Stimulated activated CD8-positive, alpha-beta memory T cell treated with anti-CD3 and anti-CD28 coated beads, Interleukin-7, amount 100 ng/mL, for 1 hour (primary cell): ENCODE data around the gene TCERG1L.

Experiments used
- DNase-seq, 2 donors: peaks; one replicate each; pipeline ENCODE4 v3.0.0-alpha.2; 2020; ENCODE audit warnings: low read depth in 2 of 2

The TCERG1L gene

DNA sequence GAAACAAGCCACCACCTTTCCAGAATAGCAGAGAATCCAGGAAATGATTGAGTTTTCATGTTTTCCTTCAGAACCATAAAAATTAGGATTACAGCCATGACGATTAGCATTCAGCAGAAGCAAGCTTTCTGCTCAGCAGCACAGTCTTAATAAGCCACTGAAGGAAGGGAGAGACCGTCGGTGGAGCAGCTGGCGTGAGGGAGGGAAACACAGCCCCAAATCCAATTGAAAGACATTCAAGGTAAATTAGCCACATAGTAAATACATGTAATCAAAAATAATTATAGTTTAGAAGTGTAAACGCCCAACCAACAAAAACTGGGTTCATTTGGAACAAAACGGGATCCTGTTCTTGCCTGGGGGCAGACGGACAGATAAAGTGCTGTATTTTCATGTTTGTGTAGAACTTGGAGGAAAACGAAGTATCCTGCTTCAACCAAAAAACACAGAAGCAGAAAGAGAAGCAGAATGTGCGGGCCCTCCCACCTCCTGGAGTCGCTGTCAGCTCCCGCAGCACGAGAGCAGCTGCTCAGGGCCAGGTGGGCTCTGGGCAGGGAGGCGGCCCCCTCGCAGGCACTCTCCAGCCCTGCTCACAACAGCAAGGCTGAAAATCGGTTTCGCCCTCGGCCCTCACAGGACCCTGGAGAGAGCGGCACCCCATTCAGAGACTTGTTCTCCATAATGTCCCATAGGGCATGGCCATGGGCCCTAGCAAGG, 84.9 kb downstream of the TCERG1L start:
- DNase-seq, result no peak

DNA sequence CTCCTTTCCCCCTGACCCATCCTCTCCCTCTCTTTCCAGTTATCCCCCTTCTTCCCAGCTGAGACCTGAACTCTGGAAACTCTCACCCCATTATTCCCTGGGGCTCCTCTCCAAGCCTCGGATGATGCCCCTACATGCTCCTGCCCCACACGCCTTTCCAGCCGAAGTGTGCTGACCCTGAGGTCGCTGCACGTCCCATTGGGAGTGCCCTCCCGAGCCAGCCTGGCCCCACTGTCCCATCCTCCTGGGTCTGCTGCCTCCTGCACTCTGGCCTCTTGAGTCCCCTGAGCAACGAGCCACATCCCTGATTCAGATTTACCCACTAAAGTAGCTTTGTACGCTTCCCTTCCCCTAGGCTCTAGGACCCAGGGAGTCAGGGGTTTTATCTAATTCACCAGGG, 87.4 kb downstream of the TCERG1L start:
- DNase-seq, result no peak

DNA sequence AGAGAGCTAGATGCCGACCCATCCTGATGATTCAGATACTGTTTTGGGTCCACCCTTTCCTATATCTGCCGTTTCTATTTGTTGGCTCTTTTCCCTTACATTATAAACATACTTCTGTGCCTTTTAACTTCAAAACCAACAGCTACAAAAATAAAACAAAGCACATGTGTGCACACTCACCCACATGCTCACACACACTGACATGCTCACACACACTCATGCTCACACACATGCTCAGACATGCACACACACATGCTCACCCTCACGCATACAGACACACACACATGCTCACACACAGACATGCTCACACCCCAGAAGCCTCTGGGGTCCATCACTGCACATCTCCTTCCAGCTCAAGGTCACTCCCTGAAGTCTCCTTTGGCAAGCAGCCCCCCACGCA, 88.1 kb downstream of the TCERG1L start:
- no peak for DNase-seq

DNA sequence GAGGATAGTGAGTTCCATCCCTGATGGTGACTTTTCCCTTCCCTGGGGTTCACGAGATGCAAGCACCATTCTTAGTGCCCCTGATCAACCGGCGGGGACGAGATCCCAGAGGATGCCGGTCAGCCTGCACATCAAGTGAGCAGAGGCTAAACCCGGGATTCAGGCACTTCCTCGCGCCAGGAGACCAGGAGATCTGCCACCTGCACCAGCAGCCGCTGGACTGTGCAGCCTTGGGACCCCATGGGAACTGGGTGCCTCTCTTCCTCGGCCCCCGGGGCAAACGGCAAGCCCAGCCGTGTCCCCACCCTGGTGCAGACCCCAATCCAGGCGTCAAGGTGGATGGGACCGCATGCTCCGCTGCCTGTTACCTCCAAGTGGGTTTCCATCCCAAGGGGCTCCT, 88.5 kb downstream of the TCERG1L start:
- no peak for DNase-seq

DNA sequence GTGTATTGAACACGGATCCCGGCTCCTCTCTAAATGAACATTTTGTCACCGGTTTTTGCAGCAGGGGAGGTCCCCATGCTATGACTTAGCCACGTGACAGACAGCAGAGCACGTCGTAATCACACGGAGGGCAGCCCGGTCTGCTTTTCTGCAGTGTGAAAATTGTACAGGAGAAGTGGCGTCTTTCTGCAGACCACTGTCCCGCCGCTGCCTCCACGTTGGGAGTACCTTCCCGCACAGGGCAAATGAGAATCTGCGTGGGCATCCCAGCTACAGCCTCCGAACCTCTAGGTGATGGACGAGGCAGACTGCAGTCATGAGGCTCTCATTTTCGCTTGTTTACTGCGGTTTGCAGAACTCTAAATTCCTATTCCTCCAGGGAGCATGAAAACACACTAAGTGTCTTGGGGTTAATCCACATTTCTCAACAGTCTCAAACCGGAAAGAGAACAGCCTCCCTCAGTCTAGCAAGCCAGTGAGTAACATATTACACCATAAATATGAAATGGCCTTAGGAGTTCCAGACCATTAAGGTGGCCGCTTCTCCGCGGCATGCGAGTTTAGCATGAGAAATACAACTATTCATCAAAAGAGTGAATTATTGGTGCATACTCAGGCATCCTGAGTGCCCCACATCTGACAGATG, 89.8 kb downstream of the TCERG1L start:
- DNase-seq, result no peak

DNA sequence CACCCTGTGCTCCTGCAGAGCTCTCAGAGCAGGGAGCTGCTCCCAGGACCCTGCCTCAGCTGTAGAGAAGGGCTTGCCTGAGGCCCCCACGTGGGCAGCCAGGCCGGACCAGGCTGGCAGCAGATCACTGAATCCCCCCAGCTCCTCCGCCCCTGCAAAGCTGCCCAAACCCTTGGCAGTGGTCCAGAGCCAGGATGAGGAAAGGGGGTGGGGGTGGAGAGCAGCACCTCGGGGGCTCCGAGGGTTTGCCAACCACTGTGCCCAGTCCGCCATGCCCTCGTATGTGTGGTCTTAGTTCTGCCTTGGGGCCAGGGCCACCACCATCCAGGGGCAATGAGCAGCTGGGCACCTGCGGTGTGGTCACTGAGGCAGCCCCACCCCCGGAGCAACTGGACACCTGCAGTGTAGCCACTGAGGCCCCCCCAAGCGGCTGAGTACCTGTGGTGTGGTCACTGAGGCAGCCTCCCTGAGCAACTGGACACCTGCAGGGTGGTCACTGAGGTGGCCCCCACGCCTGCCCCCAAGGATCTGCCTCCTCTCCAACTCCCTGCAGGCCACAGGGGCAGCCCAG, 90.8 kb downstream of the TCERG1L start:
- no peak for DNase-seq

DNA sequence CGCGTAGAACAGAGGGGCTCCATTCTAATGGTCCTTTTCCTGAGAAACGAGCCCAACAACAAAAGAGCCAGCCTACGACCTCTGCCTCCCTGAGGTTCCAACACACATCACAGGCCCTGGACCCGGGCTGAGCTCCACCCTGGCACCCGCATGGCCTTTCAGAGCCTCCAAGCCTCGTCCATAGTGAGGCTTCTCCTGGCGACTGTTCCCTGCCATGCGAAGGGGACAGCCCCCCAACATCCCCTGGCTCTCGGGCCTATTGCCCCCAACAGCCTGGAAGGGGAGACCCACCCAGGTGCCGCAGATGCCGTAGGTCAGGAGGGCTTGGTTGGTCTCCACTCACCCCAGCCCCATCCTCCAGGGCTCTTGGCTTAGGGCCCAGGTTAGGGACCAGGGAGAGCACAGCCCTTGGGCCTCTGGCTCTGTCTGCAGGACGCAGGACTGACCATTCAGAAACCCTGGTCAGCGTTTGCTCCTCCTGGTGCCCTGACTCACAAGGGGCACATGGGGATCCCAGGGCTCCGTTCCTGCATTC, 91.5 kb downstream of the TCERG1L start:
- DNase-seq, result no peak

DNA sequence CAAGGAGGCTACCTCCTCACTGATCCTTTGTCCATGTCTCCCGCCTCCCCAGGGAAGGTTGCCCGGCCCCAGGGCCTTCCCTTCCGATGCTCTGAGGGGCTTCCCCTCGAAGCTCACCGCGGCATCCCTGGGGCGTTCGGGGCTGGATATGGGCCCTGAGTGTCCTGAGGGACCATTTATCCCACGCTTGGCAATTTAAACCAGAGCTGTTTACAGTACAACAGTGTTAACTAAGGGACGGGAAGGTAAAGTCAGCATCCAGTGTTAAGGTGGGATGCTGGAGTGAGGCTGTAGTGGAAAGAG, 92.0 kb downstream of the TCERG1L start:
- DNase-seq, result no peak

DNA sequence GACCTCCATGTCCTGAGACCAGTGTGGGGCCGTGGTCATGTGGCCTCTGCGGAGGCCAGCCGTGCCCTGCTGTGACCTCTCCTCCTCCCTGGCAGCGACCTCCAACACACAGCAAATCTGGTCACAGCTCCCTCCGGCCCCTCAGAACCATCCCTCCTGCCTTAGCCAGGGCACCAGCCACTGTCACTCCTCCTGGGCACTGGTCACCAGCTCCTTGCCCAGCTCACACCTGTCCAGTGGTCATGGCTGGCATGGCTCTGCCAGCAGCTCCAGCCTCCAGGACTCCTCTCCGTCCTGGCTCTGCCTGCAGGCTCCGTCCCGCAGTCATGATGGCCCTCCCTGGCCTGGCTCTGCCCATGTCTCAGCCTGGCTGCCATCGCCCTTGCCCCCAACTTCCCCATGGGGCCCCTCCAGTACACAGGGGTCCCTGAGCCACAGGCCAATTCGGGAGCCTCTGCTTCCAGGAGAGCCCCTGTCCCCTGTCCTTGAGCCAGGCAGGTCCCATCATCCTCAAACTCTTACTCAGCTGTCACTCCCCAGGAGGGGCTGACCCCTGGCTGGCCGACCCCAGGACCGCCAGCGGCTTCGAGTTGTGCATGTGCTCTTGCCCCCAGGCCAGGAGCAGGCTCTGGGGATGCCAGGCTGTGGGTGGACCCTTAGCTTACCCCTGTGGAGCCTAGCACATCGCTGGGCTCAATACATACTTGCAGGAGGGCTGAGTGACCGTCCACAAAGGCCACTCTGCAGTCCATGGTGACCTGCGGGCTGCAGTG, 92.5 kb downstream of the TCERG1L start:
- DNase-seq, result no peak

DNA sequence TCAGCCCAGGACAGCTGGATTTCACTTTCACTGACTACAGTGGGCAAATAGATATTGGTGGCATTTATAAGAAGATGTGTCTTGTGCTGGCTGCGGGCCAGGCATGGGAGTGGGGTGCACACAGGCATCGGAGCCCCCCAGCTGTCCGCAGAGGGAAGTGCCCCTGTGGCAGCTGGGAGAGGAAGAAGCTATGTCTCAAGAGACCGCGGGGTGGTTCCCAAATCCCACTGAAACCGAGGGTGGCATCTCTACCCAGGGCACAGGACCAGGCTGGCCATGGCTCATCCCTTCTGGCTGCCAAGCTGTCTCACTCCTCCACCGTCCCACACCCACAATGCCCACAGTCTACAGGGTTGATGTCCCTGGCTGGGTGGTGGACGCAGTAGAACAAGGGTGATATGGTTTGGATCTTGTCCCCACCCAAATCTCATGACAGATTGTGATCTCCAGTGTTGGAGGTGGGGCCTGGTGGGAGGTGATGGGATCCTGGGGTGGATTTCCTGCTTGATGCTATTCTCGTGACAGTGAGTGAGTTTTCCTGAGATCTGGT, 94.8 kb downstream of the TCERG1L start:
- DNase-seq, result no peak

DNA sequence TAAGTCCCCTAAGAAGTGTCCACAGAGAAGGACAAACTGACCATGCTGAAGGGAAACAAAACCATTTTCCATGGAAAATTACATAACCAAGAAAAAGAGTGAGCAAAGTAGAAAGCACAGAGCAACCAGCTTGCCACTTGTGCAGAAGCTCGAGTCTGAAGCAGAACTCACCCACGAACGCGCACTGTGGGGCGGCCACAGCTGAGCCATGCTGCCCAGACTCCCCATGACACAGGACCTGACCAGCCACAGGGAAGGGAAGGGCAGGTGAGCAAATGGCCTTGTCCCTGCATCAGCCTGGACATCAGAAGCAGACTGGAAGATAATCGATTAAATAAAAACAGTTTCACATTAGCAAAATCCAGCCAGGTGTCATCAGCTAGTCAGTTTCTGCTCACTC, 95.7 kb downstream of the TCERG1L start:
- DNase-seq, result no peak

DNA sequence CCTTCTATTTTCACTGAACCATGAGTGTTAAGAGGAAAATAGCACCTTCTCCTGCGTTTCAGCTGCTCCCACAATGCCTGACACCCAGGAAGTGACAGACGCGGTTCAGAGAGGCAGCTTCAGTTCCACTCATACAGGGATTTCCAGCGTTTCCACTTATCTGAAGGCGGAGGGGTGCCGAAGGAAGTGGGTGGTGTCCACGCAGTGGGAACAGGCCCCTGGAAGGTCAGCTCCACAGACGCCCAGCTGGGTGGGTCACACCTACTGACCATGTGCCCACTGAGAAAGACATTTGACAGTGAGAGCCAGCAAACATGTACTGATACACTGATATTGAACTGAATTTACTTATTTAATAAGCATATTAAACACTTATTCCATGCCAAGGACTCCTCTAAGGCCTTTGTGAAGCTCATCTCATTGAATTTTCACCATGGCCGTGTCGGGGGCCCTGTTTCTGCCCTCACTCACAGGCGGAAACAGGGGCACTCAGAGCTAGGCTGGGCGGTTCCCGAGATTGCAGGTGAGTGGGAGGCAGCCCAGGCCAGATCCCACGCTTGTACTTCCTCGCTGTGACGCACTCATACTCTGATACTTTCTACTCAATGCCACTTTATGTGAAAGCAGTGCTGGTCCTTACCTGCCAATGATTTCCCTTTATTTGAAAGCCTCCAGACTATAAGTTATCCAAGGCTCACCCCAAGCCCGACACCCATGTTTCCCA, 96.8 kb downstream of the TCERG1L start:
- DNase-seq, result no peak

DNA sequence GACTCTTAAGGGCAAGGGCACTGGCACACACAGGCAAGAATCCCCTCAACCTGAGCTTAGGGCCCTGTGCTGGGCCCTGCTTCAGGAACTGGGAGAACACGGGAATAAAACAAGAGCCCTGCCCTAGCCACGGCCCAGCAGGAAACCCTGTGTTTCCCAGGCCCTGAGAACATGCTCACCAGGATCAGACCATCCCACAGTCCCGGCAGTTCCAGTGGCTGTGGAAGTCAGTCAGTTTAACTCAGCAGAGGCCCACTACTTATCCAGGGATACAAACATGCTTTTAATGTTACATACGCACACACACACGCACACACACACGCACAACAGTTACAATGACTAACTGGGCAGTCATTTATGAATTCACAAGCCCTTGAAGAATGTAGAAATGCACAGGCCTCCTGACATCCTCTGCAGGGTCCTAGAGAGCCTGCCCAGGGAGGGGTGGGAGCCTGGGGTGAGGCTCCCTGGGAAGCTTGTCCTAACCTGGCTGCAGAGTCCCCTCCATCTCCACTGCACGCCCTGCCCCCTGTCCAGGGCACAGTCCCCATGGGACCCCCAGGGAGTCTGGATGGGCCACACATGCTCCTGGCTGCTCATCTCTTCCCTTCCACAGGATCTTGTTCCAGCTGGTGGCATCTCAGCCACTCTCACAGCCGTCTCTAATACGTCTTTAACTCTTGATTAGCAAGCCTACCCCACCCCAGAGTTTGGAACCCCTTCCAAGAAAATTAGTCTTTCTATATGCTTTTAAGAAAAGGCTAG, 97.6 kb downstream of the TCERG1L start:
- no peak for DNase-seq

DNA sequence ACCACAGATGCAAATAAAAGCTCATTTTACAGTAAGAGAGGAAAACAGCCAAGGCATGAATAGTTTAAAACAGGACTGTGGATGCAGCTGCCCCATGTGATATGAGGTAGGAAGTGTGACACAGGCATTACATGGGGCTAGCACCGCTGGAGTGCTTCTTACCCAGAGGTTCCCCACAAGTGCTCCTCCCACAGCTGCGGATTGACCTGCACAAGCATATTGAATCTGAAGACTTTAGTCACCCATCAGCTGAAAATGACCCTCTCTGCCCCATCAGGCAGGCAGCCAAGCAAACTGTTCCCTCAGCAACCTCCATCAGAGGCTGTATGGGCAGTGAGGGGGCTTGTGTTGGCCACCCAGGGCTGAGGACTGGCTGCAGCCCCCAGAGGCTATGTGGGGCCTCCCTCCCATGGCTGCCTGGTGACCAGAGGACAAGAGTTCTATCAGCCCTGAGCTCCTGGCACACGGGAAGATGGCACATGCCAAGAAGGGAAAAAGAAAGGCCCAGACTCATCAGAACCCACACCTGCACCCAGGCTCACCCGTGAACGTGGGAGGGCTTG, 98.7 kb downstream of the TCERG1L start:
- no peak for DNase-seq

DNA sequence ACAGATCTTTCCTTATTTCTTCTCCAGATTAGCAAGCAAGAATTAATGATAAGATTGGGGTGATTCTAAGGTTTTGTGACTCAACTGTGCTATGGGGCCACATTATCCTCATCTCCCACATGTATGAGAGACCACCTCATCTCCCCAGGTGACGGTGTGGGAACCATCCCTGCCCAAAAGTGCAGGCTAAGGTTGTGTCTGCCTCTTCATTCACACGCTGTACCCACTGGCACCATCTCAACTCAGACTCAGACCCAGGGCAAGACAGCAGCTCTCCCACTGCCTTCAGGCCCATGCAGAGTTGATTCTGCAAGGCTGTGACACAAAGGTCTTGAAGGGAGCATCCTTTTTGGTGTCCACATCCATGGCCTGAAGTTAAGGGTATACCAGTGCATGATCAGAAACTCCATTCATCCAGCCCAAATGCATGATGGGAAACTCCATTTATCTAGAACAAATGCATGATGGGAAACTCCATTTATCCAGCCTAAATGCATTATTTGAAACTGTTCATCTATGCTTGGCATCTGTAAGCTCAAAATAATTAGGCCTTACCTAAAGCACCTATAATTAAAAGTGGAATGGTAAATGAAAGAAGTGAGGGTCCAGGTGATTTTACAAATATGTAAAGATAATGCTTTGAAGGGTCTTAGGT, 99.4 kb downstream of the TCERG1L start:
- DNase-seq, result no peak

DNA sequence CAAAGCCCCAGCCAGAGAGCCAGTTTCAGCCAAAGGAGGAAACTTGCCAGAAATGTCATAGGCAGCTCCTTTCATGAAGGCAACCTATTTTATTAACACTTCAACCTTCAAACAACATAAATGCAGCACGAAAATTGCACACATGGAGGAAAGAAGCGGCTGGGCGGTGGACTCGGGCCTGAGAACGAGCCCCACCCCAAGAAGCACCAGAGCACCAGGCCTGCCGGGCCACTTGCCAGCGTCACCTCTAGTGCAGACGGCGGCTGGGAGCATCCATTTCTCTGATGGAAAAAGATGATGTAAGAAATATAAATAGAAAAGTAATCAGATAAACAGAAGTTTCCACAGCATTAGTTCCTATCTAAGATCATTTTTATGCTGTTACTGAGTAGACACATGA, 100.0 kb downstream of the TCERG1L start:
- DNase-seq, result no peak

DNA sequence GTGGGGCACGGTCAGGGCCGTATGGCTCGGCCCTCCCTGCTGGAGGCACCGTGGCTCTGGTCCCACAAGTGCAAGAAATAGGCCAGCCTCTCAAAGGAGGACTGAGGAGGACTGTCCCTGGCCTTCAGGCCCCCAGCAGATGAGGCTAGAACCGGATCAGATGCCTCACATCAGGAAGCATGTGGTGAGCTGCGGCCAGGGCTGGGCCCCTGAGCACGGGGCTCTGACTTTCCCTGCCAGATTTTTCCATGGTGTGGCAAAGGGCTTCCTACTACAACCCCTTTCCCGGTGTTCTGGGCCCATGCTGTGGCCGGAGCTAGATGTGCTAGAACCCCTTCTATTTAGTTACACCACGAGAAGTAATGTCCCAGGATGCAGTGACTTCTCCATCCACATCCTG, 100.4 kb downstream of the TCERG1L start:
- no peak for DNase-seq

DNA sequence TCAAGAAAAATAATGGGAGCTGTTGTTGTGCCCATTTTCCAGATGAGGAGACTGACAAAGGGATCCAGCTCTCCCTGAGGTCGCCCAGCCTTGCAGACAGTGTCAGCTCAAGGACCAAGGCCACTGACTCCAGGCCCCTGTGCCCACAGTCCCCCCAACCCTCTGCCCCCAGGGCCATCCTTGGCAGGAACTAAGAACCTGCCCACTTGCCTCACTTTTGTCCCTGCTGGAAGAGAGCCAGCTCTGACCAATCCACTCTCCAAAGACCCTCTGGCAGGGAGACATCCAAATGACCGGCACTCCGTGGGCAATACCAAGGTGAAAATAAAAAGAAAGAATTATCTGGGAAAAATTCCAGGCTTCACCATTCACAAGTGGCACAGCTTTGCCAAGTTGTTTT, 101.3 kb downstream of the TCERG1L start:
- no peak for DNase-seq

DNA sequence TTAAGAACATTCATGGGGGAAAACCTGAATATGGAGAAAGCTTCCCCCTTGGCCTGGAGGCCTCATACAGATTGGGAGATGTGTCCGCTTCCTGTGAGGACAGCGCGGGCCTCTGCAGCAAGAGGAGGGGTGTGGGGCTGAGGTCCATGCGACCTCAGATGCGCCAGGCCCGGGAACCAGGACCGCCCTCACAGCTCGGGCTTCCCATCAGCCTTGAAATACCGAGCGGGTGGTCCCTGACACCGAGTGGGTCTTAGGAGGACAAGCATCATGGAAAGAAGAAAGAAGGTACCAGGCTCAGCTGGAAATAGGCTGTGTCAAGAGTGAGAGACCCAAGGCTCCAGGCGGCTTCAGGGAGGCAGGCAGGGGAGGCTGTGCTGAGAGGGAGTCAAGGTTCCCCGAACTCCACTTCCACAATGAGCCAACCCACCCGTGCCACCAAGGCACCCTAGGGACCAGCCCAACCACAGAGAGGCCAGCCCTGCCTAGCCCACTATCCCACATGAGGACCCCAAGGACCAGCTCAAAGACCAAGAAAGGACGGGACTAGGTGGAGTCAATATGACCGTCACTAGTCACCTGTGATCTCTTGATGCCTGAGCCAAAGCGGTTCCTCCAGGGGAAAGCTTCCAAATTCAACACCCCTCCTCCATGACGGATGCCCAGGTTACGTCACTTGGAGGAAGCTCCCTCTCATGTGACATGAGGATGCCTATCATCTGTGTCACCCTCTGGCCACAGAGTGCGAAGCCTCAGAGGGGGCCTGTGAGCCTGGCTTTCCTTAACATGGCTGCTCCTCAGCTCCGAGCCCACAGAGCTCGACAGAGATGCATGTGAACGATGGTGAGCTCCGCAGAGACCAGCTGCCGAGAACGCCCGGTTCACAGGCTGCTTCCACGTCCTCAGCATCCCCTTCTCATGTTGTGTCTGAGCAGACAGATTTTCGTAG, 103.7 kb downstream of the TCERG1L start:
- DNase-seq, result no peak
